ENCODE measurements around the gene KRT84.

- TF ChIP-seq FOS (IDR thresholded peaks at IDR 0.05; ENCODE audit: low read depth, low read length) = no peak
- TF ChIP-seq CTCF (conservative IDR thresholded peaks at IDR 0.05; ENCODE audit: low read depth, low read length) = no peak
- TF ChIP-seq MXI1 (IDR thresholded peaks at IDR 0.05; ENCODE audit: borderline replicate concordance, low read depth, low read length) = no peak
- no peak for TF ChIP-seq NFE2L2 (IDR thresholded peaks at IDR 0.05; ENCODE audit: low read depth, low read length)
- TF ChIP-seq SMC3 (IDR thresholded peaks at IDR 0.05; ENCODE audit: low read depth, low read length) = no peak
- no peak for TF ChIP-seq RFX5 (IDR thresholded peaks at IDR 0.05; ENCODE audit: low read depth, low read length)
- TF ChIP-seq MAZ (IDR thresholded peaks at IDR 0.05; ENCODE audit: borderline replicate concordance, low read depth, low read length) = no peak
- no peak for TF ChIP-seq POLR2A (IDR thresholded peaks at IDR 0.05; ENCODE audit: low read depth, low read length)
- TF ChIP-seq, protein P1, sequence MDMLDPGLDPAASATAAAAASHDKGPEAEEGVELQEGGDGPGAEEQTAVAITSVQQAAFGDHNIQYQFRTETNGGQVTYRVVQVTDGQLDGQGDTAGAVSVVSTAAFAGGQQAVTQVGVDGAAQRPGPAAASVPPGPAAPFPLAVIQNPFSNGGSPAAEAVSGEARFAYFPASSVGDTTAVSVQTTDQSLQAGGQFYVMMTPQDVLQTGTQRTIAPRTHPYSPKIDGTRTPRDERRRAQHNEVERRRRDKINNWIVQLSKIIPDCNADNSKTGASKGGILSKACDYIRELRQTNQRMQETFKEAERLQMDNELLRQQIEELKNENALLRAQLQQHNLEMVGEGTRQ (IDR thresholded peaks at IDR 0.05; ENCODE audit: low read depth, low read length) = no peak
- TF ChIP-seq MAFK (IDR thresholded peaks at IDR 0.05; ENCODE audit: low read depth, low read length) = no peak
- TF ChIP-seq RCOR1 (IDR thresholded peaks at IDR 0.05; ENCODE audit: insufficient replicate concordance, low read length) = no peak
- no peak for TF ChIP-seq BHLHE40 (IDR thresholded peaks at IDR 0.05; ENCODE audit: low read depth, low read length)
Observed at GRCh38 chr12:52327830-52328500, 57.5 kb downstream of the KRT84 start.
